Fibroblast of villous mesenchyme (primary cell): Measurements from ENCODE around the gene NDUFA11. TPM values are rescaled to one million over a fixed set of nuclear protein-coding genes. Genes with fewer than 3 reads are reported as not detected.
"Not testable (repeated sequence)": the region's sequence is repeated elsewhere in the genome, so short reads cannot be mapped to it uniquely, and the experiment has no call there.

Experiments
- DNase-seq: peaks from one replicate; pipeline ENCODE4 v3.0.0-alpha.2; 2010; ENCODE audit warnings: low read depth
- H3K4me3 ChIP-seq: 2 replicates; pipeline ENCODE4 v1.5.1; 2011; ENCODE audit warnings: low read depth, mild to moderate bottlenecking, low read length
- total RNA-seq: library from RNA; depleted of rRNA; stranded (reverse); fragments of >200 nt; gene quantifications from 2 replicates; pipeline ENCODE4 v1.2.3, GENCODE V29; 2012
- TF ChIP-seq, protein P1 (sequence below): IDR thresholded peaks from 2 replicates; pipeline ENCODE4 v1.5.1; 2012; ENCODE audit warnings: low read depth, mild to moderate bottlenecking, low read length; ENCODE audit not compliant: insufficient read depth

Gene NDUFA11
- total RNA-seq, 1 donor = 257 TPM

- DNase-seq = no peak
- TF ChIP-seq, protein P1, sequence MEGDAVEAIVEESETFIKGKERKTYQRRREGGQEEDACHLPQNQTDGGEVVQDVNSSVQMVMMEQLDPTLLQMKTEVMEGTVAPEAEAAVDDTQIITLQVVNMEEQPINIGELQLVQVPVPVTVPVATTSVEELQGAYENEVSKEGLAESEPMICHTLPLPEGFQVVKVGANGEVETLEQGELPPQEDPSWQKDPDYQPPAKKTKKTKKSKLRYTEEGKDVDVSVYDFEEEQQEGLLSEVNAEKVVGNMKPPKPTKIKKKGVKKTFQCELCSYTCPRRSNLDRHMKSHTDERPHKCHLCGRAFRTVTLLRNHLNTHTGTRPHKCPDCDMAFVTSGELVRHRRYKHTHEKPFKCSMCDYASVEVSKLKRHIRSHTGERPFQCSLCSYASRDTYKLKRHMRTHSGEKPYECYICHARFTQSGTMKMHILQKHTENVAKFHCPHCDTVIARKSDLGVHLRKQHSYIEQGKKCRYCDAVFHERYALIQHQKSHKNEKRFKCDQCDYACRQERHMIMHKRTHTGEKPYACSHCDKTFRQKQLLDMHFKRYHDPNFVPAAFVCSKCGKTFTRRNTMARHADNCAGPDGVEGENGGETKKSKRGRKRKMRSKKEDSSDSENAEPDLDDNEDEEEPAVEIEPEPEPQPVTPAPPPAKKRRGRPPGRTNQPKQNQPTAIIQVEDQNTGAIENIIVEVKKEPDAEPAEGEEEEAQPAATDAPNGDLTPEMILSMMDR = no peak
- H3K4me3 ChIP-seq = no peak overlapping the region
Observed at GRCh38 chr19:5865772-5866171, 37.8 kb downstream of the NDUFA11 start.

GRCh38 chr19:5864725-5865486, 38.7 kb downstream of the NDUFA11 start:
- no peak overlapping the region for H3K4me3 ChIP-seq
- TF ChIP-seq, protein P1 = no peak
- DNase-seq = no peak

- TF ChIP-seq, protein P1 = no peak
- no peak overlapping the region for H3K4me3 ChIP-seq
- DNase-seq = no peak
Observed at GRCh38 chr19:5864013-5864720, 39.4 kb downstream of the NDUFA11 start.

GRCh38 chr19:5863030-5863665, 40.4 kb downstream of the NDUFA11 start:
- H3K4me3 ChIP-seq = no peak overlapping the region

GRCh38 chr19:5857203-5858081, 46.1 kb downstream of the NDUFA11 start:
- no peak for DNase-seq
- no peak overlapping the region for H3K4me3 ChIP-seq
- TF ChIP-seq, protein P1 = no peak

More at GRCh38 chr19:5863030-5863665, 40.4 kb downstream of the NDUFA11 start:
- no peak for DNase-seq
- TF ChIP-seq, protein P1 = no peak

DNA sequence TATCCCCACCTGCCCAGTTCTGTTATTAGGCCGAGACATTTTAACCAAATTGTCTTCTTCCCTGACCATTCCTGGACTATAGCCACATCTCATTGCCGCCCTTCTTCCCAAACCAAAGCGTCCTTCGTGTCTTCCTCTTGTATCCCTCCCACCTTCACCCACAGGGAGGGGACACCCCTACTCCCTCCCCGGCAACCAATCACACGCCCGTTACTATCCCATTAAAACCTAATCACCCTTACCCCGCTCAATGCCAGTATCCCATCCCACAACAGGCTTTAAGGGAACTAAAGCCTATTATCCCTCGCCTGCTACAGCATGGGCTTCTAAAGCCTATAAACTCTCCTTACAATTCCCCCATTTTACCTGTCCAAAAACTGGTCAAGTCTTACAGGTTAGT, 48.4 kb downstream of the NDUFA11 start:
- not testable (repeated sequence) for H3K4me3 ChIP-seq, DNase-seq

- not testable (repeated sequence) for DNase-seq, H3K4me3 ChIP-seq
Observed at GRCh38 chr19:5854121-5854520, 49.5 kb downstream of the NDUFA11 start.
